T-helper 17 cell (primary cell): Measurements from ENCODE around the gene YWHAE. TPM values are rescaled to one million over a fixed set of nuclear protein-coding genes. Genes with fewer than 3 reads are reported as not detected.

ENCODE experiments used
- ATAC-seq: fragments of 150-1000 bp; cut with Tn5 transposase; 2 replicates; pipeline ENCODE4 v1.10.0; 2021; ENCODE audit warnings: mild to moderate bottlenecking, moderate library complexity
- DNase-seq, 3 donors: peaks; one replicate each; pipeline versions ENCODE4 v3.0.0 to v3.0.0-alpha.2; 2020 to 2021
- H3K9me3 ChIP-seq: one replicate; pipeline ENCODE4 v1.7.0; 2013; ENCODE audit warnings: low read length, mild to moderate bottlenecking; ENCODE audit not compliant: control insufficient read depth, poor library complexity, severe bottlenecking
- H3K27ac Mint-ChIP-seq: one replicate; pipeline ENCODE4 v1.8.0; 2022; ENCODE audit warnings: mild to moderate bottlenecking, moderate library complexity, mixed read lengths
- H3K27me3 Mint-ChIP-seq: one replicate; pipeline ENCODE4 v1.8.0; 2022; ENCODE audit warnings: mixed read lengths
- H3K36me3 Mint-ChIP-seq: one replicate; pipeline ENCODE4 v1.8.0; 2022; ENCODE audit warnings: low read depth, mixed read lengths
- H3K4me1 Mint-ChIP-seq: one replicate; pipeline ENCODE4 v1.8.0; 2022; ENCODE audit warnings: mild to moderate bottlenecking, mixed read lengths
- H3K4me3 Mint-ChIP-seq: one replicate; pipeline ENCODE4 v1.8.0; 2022; ENCODE audit warnings: mild to moderate bottlenecking, moderate library complexity, mixed read lengths
- total RNA-seq, 4 donors: library from RNA in 2 of 4; stranded (reverse) in 2 of 4; gene quantifications; one replicate each; pipeline ENCODE4 v1.2.3 and lab custom pipeline; 2022 to 2026

Gene YWHAE
- total RNA-seq, 2 donors from 2014 or later = 142 to 146 TPM

- Mint-ChIP-seq H3K36me3 (peaks cover 2% of the 10 kb centered on the region), H3K27ac (peak overlapping the region; percentile 94), H3K4me1 (peaks cover 72% of the 10 kb centered on the region), H3K27me3 (no peaks in the 10 kb centered on the region), H3K4me3 (peak overlapping the region; percentile 73)
- DNase-seq (no peak), ATAC-seq (no peak)
- H3K9me3 ChIP-seq = no peaks in the 10 kb centered on the region
Observed at GRCh38 chr17:1376061-1376460, 24.0 kb downstream of the YWHAE start.

- peak overlapping the region; percentile 94 for H3K27ac Mint-ChIP-seq
- DNase-seq = no peak
- H3K27me3 Mint-ChIP-seq = no peaks in the 10 kb centered on the region
- peak; percentile 54 for ATAC-seq
- H3K9me3 ChIP-seq = no peaks in the 10 kb centered on the region
- H3K36me3 Mint-ChIP-seq = no peaks in the 10 kb centered on the region
- H3K4me1 Mint-ChIP-seq = peaks cover 72% of the 10 kb centered on the region
- H3K4me3 Mint-ChIP-seq = peak overlapping the region; percentile 73
Observed at GRCh38 chr17:1375615-1376014, 24.4 kb downstream of the YWHAE start.

- no peaks in the 10 kb centered on the region for H3K9me3 ChIP-seq
- H3K36me3 Mint-ChIP-seq = no peaks in the 10 kb centered on the region
- DNase-seq (no peak), ATAC-seq (peak; percentile 67)
- H3K4me1 Mint-ChIP-seq = peaks cover 65% of the 10 kb centered on the region
- H3K27me3 Mint-ChIP-seq = no peaks in the 10 kb centered on the region
- peak overlapping the region; percentile 70 for H3K4me3 Mint-ChIP-seq
- peak overlapping the region; percentile 94 for H3K27ac Mint-ChIP-seq
Observed at GRCh38 chr17:1374431-1375177, 25.4 kb downstream of the YWHAE start.

GRCh38 chr17:1373707-1374237, 26.2 kb downstream of the YWHAE start:
- Mint-ChIP-seq H3K27me3 (no peaks in the 10 kb centered on the region), H3K4me3 (no peak overlapping the region), H3K4me1 (peaks cover 63% of the 10 kb centered on the region), H3K36me3 (no peaks in the 10 kb centered on the region), H3K27ac (peak overlapping the region; percentile 94)
- no peaks in the 10 kb centered on the region for H3K9me3 ChIP-seq
- ATAC-seq (no peak), DNase-seq (no peak)

- Mint-ChIP-seq H3K4me1 (peaks cover 60% of the 10 kb centered on the region), H3K27ac (peak overlapping the region; percentile 79), H3K36me3 (no peaks in the 10 kb centered on the region), H3K27me3 (no peaks in the 10 kb centered on the region), H3K4me3 (no peak overlapping the region)
- DNase-seq (no peak), ATAC-seq (no peak)
- no peaks in the 10 kb centered on the region for H3K9me3 ChIP-seq
Observed at GRCh38 chr17:1372618-1373017, 27.4 kb downstream of the YWHAE start.

- DNase-seq (no peak), ATAC-seq (no peak)
- Mint-ChIP-seq H3K36me3 (no peaks in the 10 kb centered on the region), H3K27me3 (no peaks in the 10 kb centered on the region), H3K27ac (peak overlapping the region; percentile 79), H3K4me3 (no peak overlapping the region), H3K4me1 (peaks cover 60% of the 10 kb centered on the region)
- H3K9me3 ChIP-seq = no peaks in the 10 kb centered on the region
Observed at GRCh38 chr17:1371893-1372590, 28.0 kb downstream of the YWHAE start.

GRCh38 chr17:1368588-1368987, 31.4 kb downstream of the YWHAE start:
- no peak for ATAC-seq
- Mint-ChIP-seq H3K27ac (peak overlapping the region; percentile 88), H3K4me3 (no peak overlapping the region), H3K36me3 (peaks cover 5% of the 10 kb centered on the region), H3K27me3 (no peaks in the 10 kb centered on the region), H3K4me1 (peaks cover 42% of the 10 kb centered on the region)
- H3K9me3 ChIP-seq = no peaks in the 10 kb centered on the region
- DNase-seq = no peak

GRCh38 chr17:1367351-1367745, 32.7 kb downstream of the YWHAE start:
- Mint-ChIP-seq H3K4me1 (peaks cover 44% of the 10 kb centered on the region), H3K27ac (peak overlapping the region; percentile 88), H3K27me3 (no peaks in the 10 kb centered on the region), H3K36me3 (peaks cover 9% of the 10 kb centered on the region), H3K4me3 (no peak overlapping the region)
- DNase-seq = no peak
- no peak for ATAC-seq
- no peaks in the 10 kb centered on the region for H3K9me3 ChIP-seq

- Mint-ChIP-seq H3K36me3 (peaks cover 9% of the 10 kb centered on the region), H3K27ac (peak overlapping the region; percentile 95), H3K4me3 (no peak overlapping the region), H3K27me3 (no peaks in the 10 kb centered on the region), H3K4me1 (peaks cover 46% of the 10 kb centered on the region)
- H3K9me3 ChIP-seq = no peaks in the 10 kb centered on the region
- DNase-seq (no peak), ATAC-seq (no peak)
Observed at GRCh38 chr17:1366234-1366633, 33.8 kb downstream of the YWHAE start.

- no peaks in the 10 kb centered on the region for H3K27me3 Mint-ChIP-seq
- H3K4me3 Mint-ChIP-seq = no peak overlapping the region
- H3K4me1 Mint-ChIP-seq = peaks cover 45% of the 10 kb centered on the region
- H3K27ac Mint-ChIP-seq = peak overlapping the region; percentile 95
- peaks cover 9% of the 10 kb centered on the region for H3K36me3 Mint-ChIP-seq
- no peaks in the 10 kb centered on the region for H3K9me3 ChIP-seq
- ATAC-seq = peak; percentile 69
- peak; percentile 30 to 46 (median 34) for DNase-seq
Observed at GRCh38 chr17:1365445-1366039, 34.5 kb downstream of the YWHAE start.

- Mint-ChIP-seq H3K27ac (peak overlapping the region; percentile 95), H3K4me3 (peak overlapping the region; percentile 86), H3K27me3 (no peaks in the 10 kb centered on the region), H3K4me1 (peaks cover 40% of the 10 kb centered on the region), H3K36me3 (peaks cover 9% of the 10 kb centered on the region)
- no peaks in the 10 kb centered on the region for H3K9me3 ChIP-seq
- DNase-seq (no peak), ATAC-seq (peak; percentile 28)
Observed at GRCh38 chr17:1362964-1363363, 37.1 kb downstream of the YWHAE start.

GRCh38 chr17:1362065-1362848, 37.8 kb downstream of the YWHAE start:
- Mint-ChIP-seq H3K27ac (peak overlapping the region; percentile 95), H3K36me3 (peaks cover 9% of the 10 kb centered on the region), H3K4me3 (peak overlapping the region; percentile 86), H3K4me1 (peaks cover 35% of the 10 kb centered on the region), H3K27me3 (no peaks in the 10 kb centered on the region)
- no peaks in the 10 kb centered on the region for H3K9me3 ChIP-seq
- ATAC-seq (peak; percentile 77), DNase-seq (no peak)
